HK-2 (cell line): Measurements from ENCODE around the gene NSF.
"Not testable (repeated sequence)": the region's sequence is repeated elsewhere in the genome, so short reads cannot be mapped to it uniquely, and the experiment has no call there.

ENCODE experiments used
- DNase-seq: peaks from one replicate; pipeline ENCODE4 v3.0.0-alpha.2; 2018; ENCODE audit not compliant: unreplicated experiment

NSF gene

GRCh38 chr17:46628753-46629436 is 38.4 kb downstream of the NSF start:
- DNase-seq = not testable (repeated sequence)

- DNase-seq = not testable (repeated sequence)
Measured at GRCh38 chr17:46632146-46632545, 41.7 kb downstream of the NSF start.

GRCh38 chr17:46634844-46635243 is 44.4 kb downstream of the NSF start:
- not testable (repeated sequence) for DNase-seq

DNA sequence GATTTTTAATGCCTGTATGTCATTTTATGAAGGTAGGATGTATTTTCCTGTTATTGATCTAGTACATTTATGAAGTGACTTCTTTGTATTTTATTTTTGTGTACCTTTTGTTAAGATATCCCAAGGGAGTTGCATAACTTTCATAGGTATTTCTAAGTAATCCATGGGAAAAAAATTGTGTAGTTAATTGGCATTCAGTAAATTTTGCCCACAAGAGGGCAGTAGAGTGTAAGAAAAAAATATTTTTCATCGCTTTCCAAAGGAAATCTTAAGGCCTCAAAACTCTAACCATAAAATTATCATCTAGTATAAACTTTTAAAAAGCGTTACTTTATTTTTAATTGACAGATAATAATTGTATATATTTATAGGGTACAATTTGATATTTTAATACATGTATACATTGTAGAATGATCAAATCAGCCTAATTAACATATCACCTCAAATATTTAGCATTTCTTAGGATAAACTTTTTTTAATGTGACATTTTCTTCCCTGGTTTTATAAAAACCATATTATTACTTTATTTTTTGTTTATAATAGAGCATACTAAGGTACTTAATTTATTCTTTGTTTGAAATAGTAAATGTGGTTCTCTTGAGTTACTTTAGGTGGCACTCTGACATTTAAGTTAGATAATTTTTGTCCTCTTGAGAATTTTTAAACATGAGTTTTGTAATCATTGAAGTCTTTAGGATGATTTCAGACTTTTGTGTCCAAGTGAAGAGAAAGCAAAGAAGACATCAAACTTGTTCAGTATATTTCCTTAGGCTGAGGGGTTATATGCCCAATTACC is 51.6 kb downstream of the NSF start:
- DNase-seq = not testable (repeated sequence)

DNA sequence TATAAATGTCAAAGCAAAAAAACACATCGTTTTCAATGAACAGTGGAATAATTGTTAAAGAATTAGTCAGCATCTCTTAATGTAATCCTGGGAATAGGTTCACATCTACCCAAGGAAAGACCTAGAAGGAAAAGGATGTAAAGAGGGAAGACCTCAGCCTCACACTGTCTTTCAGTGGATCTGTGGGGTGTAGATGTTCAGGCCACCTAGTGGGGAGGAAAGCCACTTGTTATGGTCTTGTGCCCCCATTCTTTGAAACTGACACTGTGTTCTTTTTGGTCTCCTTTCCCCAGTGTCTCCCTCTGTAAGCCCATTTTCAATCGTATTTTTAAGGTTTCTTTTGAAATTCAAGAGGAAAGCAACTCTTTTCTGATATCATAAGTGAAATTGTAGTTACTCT is 56.8 kb downstream of the NSF start:
- DNase-seq = not testable (repeated sequence)

- DNase-seq = not testable (repeated sequence)
Measured at GRCh38 chr17:46647688-46648278, 57.3 kb downstream of the NSF start.

GRCh38 chr17:46649246-46649645 is 58.8 kb downstream of the NSF start:
- DNase-seq = not testable (repeated sequence)

- not testable (repeated sequence) for DNase-seq
Measured at GRCh38 chr17:46652024-46652643, 61.7 kb downstream of the NSF start.

DNA sequence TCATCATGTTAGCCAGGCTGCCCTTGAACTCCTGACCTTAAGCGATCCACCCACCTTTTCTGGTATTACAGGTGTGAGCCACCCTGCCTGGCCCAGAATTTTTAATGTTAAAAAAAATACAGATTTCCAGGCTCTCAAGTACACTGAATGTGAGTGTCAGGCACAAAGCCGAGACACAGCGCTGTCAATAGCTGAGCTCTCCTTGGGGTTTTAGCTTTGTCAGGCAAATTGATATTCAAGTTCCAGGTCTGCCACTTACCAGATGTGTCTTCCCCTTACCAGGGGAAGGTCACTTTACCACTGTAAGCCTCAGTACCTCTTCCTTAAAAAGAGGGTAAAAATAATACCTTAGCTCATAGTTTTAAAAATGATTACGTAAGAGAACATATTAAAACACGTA is 67.8 kb downstream of the NSF start:
- DNase-seq = not testable (repeated sequence)

GRCh38 chr17:46659702-46660101 is 69.2 kb downstream of the NSF start:
- DNase-seq = not testable (repeated sequence)

- DNase-seq = not testable (repeated sequence)
Measured at GRCh38 chr17:46663123-46663522, 72.7 kb downstream of the NSF start.

- DNase-seq = not testable (repeated sequence)
Measured at GRCh38 chr17:46663552-46663951, 73.1 kb downstream of the NSF start.

GRCh38 chr17:46665969-46666368 is 75.5 kb downstream of the NSF start:
- DNase-seq = not testable (repeated sequence)

DNA sequence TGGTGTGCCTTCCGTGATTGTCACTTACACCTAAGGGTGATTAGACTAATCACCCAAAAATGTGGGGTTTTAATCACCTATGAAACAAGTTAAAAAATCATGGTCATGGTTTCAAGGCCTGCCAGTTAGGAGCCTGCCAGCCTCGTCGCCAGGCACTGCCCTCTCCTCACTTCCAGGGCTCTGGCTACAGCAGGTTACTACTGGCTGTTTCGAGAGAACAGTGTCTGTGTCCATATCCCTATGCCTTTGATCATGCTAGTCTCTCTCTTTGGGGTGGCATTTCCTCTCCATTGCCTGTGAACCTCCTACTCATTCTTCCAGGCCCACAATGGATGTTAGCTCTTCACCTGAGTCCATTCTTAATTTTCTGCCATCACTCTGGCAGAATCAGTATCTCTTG is 80.3 kb downstream of the NSF start:
- not testable (repeated sequence) for DNase-seq

GRCh38 chr17:46672777-46673176 is 82.3 kb downstream of the NSF start:
- DNase-seq = not testable (repeated sequence)

- not testable (repeated sequence) for DNase-seq
Measured at GRCh38 chr17:46677819-46678218, 87.3 kb downstream of the NSF start.

DNA sequence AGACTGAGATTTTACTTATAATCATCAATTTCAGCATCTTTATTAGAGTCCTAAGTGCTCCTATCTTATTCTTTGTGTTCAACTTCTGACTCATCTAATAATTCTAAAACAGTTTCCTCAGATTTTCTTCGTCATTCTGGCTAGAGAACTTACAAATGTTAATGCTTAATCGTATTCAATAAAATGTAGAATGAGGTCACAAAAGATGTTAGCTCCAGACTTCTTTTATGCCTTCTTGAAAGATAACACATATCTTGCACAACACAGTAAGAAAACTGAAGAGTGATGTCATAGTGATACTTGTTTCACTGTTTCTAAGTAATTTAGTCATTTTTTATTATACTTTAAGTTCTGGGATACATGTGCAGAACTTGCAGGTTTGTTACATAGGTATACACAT is 93.2 kb downstream of the NSF start:
- DNase-seq = not testable (repeated sequence)

DNA sequence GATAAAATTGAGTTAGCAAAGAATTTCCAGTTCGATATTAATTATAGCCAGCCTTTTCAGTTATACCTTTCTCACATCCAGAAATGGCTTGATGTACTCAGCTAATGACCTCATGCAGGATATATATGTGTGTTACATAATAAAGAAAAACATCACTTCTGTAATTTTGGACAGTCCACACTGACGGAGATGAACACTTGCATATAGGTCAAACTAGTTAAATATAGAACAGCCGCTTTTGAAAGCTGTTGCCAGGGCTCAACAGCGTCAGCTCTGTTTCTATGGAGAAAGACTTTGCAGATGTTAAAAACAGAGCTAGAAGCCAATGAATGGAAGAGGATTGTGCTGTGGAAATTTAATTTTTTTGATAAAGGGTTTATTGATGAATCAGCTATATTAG is 94.8 kb downstream of the NSF start:
- DNase-seq = not testable (repeated sequence)

DNA sequence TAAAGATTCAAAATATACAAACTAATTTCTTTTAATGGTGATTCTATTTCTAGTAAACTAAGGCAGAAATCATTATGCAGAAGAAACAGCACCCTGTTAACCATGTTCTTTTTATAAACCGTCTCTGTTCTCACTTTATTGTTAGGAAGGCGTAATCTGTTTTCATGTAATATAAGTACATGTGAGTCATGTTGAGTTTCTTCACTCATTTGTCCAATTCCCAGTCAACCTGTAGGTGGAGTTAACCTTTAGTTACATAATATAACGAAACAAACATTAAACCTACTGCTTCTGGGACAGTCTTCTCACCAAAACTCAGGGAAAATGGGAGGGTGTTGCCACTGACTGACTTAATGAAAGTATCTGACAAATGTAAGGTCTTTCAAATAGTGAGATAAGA is 101.7 kb downstream of the NSF start:
- DNase-seq = not testable (repeated sequence)

- DNase-seq = not testable (repeated sequence)
Measured at GRCh38 chr17:46693283-46693682, 102.8 kb downstream of the NSF start.

- not testable (repeated sequence) for DNase-seq
Measured at GRCh38 chr17:46696522-46696921, 106.1 kb downstream of the NSF start.

DNA sequence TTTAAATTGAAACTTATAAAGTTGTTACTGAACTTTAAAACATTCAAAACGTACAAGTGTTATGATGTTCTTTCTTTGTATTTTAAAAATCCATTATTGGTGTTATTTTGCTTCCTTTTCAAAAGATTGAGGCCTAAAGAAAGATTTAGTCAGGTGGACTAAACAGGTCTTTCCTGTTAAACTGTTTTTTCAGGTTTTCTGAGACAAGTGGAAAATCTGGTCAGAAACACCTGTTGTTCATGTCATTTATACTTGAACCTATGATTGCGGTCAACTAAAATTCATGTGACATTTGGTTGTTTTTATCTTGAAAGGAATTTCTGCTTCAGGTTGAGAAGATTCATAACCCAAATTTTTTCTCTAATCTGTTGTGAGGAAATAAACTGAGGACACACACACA is 108.5 kb downstream of the NSF start:
- not testable (repeated sequence) for DNase-seq
